IPS-18c (cell line): Measurements from ENCODE around the gene MYCL.
"Not testable (repeated sequence)": the region's sequence is repeated elsewhere in the genome, so short reads cannot be mapped to it uniquely, and the experiment has no call there.

Source experiments
- H3K4me3 ChIP-seq: 2 replicates; pipeline ENCODE4 v1.7.0; 2013; ENCODE audit warnings: low read depth, mild to moderate bottlenecking, low read length, moderate library complexity; ENCODE audit not compliant: insufficient read depth
- H3K9me3 ChIP-seq: one replicate; pipeline ENCODE4 v1.6.1; 2013; ENCODE audit warnings: mild to moderate bottlenecking, low read length, moderate library complexity; ENCODE audit not compliant: control insufficient read depth, insufficient read depth

MYCL gene

DNA sequence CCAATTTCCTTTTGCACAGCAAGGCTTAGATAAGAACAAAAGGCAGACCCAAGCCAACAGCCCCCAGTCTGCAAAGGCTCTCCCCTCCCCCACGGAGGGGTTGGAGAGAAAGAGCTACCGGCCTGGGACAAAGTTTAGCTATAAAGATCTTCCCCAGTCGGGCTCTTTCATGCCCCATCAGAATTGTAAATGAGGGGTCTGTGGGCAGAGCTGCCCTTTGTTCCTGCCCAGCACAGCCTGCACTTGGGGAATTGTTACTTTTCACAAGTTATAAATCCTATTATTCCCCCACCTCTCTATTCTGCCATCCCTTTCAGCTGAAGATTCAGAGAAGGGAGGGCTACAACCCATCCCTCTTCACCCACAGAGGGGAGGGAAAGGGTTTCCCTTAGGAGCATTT lies 3.5 kb downstream of the MYCL start:
- Histone ChIP-seq H3K9me3 (no peaks in the 10 kb centered on the region), H3K4me3 (peak overlapping the region; percentile 15; the same call in 1 of the 2 replicates)

DNA sequence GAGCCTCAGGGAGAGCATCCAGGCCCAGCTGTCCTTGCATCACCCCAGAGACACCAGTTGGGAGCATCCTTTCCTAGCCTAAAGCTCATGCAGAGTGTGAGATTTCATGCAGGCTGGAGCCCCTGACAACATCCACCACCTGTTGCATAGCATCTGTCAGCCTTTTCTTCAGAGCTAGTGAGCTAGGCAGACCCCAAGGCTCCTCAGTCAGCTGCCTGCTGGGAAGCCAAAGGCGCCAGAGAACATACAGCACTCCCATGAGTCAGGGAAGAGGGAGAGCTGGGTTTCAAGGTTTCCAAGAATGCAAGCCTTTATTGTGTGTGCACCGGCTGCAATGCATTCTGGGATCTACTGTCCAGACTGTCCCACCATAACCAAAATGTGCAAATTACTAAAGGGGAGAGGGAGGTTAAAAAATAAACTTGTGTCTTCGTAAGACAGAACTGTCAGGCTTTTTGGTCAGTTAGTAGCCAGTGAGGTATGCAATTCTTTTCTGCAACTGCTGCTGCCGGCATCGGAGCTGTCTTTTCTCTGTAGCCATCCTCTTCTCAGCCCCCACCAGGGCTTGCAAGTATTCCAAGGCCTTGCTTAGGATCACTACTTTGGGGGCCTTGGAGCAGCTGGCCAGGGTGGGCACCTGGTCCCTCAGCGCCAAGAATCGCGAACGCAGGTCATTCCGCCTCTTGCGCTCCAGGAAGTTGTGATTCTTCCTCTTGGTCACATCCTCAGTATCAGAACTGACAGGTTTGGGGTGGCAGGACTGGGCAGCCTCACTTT lies 4.6 kb downstream of the MYCL start:
- no peaks in the 10 kb centered on the region for H3K9me3 ChIP-seq
- H3K4me3 ChIP-seq: no peak overlapping the region

DNA sequence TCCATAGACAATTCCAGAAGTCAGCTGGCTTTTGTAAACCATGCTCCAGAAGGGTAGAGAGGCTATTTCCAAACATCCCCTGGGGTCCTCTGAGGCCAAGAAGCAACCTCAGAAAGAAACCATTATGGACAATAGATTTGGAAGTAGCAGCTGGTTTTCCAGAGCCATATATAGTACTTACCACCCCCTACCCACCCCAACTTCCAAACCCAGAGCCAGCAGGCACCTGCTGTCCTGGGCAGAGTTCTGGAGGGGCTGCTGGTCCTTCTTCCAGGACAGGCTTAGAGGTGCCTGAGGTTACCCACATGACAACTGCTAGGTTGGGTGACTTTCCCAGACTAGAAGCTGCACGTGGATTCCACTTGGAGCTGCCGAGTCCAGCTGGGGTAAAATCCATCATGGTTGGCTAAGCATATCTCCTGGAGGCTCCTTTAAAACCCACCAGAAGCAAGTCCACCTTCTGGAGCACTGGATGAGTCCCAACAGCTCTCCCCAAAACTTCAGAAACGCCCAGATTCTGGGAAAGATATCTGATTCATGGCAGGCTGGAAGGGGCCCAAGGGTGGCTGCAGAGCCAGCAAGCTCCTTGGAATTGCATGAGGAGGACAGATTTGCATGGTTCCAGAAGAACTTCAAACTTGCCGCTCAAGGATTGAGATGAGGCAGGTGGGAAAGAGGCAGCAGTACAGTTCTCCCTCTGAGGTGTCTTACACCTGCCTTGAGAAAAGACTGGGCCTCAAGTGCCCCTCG lies 5.8 kb downstream of the MYCL start:
- no peaks in the 10 kb centered on the region for H3K9me3 ChIP-seq
- H3K4me3 ChIP-seq: no peak overlapping the region

DNA sequence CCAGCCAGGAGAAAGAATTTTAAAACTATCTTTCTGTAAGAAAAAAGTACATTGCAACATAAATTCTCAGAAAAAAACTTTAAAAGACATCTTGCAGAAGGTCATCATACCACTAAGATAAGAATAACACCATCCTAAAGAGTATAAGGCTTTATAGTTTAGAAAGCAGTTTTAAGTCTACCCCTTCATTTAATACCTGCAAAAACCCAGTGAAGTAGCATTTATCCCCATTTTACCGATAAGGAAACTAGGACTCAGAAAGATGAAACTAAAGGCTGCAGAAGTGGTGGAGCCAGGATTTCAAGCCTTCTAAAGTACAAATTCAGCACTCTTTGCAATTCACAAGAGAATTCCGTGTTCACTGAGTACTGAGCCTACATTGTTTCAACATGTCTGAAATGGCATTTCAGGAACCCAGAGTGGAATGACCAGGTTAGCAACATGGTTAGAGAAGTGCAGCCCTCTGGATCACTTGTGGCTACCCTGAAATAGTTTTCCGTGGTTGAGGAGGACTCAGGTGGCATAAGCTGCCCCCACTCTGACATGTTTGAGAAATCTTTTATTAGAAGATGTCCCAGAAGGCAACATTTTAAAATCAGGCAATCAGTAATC lies 6.7 kb downstream of the MYCL start:
- H3K9me3 ChIP-seq: no peaks in the 10 kb centered on the region
- H3K4me3 ChIP-seq: no peak overlapping the region

DNA sequence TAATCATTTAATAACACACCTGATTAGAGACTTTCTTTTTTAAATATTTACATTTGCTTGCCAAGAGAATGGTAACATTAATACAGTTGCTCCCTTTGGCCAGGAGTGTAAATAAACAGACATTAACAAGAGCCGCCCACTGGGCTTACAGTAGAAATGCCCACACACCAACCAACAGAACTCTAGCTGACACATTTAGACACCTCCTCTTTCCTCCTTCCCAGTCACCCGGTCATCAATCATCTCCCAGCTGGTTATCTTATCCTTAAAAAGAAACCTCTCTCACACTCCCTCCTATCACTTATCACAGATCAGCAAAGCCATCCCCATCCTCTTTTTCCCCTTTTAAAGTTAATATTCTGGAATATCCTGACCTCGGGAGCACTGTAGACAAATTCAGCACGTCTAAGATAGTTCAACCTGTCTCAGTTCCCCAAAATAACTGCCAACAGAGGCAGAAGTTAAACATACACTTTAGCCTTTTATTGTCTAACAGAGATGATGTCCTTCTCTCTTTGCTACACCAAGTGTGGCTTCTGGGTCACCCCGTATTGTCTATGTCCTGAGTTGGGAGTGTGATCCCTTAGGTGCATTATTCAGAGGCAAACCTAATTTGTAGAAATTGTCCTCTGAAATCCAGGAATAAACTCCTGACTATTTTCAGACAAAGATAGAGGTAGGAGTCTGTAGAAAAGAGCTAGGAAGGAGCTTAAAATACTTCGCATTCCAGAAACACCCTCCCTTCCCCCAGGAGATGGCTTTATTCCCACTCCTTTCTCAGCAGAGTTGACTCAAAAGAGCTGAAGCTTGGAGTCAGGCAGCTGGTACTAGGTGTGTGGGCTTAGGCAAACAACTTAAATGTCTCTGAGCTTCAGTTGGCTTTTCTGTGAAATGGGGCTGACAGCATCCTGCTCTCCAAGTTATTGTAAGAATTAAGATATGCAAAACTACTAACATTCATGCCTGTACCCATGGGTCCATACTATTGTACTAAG lies 8.8 kb downstream of the MYCL start:
- H3K9me3 ChIP-seq: no peaks in the 10 kb centered on the region
- H3K4me3 ChIP-seq: no peak overlapping the region

DNA sequence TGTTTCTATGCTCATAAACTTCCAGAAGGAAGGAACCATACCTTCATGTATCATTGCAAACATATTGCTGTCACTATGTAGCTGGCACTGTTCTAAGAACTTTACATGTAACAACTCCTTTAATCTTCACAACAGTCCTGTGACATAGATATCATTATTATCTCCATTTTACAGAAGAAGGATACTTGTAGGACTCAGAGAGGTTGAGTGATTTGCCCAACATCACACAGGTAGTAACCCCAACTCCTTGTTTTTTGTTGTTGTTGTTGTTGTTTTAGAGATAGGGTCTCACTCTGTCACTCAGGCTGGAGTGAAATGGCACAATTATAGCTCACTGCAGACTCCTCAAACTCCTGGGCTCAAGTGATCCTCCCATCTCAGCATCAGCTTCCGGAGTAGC lies 10.8 kb downstream of the MYCL start:
- H3K4me3 ChIP-seq: no peak overlapping the region

DNA sequence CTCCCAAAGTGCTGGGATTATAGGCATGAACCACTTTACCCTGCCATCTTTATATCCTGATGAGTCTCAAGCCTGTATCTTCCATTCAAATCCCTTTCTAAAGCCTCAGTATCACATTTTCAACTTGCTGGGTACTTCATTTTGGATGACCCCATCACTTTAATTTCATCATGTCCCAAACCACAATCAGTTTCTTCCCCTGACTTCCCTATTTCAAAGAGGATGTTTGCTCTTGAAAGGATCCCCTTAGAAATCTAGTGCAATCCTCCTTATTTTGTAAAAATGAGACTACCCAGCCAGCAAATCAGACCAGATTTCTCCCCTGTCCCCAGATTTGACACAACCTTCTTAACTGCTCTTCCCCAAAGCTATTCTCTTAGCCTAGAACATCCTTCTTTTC lies 11.4 kb downstream of the MYCL start:
- H3K9me3 ChIP-seq: no peaks in the 10 kb centered on the region
- H3K4me3 ChIP-seq: no peak overlapping the region

More for the DNA sequence above, 10.8 kb downstream of the MYCL start:
- H3K9me3 ChIP-seq: no peaks in the 10 kb centered on the region

DNA sequence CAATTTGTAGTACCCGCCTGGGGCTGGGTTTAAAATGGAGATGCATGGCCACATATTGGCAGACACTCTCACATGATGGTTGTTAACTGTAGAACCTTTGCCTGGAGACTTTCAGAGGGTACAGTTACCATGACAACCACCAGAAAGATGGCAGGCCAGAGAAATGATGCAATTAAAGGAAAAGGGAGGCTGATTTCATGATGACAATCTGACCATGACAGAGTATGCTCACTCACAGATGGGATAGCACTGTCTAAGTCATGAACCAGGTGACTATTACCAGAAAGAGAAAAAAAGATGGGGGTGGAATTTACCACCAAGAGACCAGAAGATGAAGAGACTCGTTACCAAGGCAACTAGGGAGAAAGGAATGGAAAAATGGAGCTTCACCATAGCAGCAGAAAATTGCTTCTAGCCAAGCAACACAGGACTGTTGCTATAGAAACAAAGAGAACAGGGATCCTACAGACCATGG lies 14.9 kb downstream of the MYCL start:
- H3K4me3 ChIP-seq: no peak overlapping the region
- no peaks in the 10 kb centered on the region for H3K9me3 ChIP-seq

DNA sequence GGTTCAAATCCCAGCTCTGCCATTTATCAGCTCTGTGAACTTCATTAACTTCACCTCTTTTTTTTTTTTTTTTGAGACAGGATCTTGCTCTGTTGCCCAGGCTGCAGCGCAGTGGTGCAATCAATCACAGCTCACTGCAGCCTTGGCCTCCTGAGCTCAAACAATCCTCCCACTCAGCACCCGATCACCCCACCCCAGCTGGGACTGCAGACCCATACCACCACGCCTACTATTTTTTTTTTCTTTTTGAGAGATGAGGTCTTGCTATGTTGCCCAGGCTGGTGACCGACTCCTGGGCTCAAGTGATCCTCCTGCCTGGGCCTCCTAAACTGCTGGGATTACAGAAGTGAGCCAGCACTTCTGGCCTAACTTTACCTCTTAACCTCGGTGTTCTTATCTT lies 16.2 kb downstream of the MYCL start:
- H3K4me3 ChIP-seq: no peak overlapping the region
- H3K9me3 ChIP-seq: no peaks in the 10 kb centered on the region

DNA sequence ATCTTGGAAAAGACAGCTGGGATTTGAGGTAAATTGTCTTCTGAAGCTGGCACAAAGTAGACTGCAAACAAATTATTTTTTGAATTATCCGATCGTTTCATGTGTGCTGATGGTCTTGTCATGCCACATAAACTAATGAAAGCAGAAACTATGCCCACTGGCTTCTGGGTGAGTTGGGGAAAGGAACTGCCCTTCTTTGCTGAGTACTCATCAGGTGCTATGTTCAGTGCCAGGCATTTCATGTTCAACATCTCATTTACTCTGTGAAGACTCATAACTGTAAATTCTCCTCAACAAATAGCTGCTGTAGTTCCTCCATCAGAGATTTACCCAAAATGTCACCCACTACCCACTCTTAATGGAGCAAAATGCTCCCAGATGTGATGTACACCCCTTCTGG lies 19.6 kb downstream of the MYCL start:
- Histone ChIP-seq H3K9me3 (no peaks in the 10 kb centered on the region), H3K4me3 (peak overlapping the region; percentile 91)

DNA sequence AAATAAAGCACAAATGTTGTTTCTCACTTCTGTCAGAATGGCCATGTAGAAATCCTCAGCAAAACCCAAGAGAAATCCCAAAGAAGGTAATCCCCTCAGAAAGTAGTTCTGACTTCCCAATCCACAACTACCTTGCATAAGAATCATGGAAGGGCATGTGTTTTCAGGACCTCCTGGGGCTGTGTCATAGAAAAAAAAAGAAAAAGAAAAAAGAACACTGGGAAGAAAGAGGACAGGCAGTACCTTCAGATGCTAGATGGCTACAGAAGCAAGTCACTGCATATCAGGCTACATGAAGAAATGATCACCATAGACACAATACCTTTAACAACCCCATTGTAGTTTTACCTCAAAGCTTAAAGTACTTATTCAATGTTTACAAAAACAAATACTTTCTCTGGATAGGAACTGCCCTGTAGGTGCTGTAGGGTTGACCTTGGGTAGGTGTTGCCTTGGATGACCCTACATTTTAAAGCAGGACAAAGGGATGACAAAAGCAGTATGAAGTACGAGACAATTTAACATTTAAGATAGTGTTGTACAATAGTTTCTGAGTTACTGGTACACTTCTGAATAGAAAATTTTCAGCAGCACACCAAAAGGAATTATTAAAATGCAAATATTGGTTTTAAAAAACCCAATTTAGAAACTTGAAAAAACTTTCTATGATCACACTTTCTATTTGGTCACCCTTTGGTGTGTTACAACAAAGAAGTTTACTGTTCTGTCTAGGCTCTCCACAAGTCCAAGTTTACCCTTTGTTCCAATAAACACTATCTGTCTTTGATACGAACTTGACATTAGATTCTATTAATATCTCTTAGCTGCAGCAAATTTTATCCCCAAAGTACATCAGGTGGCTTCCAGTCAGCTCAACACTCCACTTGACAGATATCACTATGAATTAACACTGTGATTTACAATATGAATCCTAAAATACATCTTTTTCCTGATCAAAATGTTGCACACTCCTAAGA lies 23.4 kb downstream of the MYCL start:
- no peaks in the 10 kb centered on the region for H3K9me3 ChIP-seq
- no peak overlapping the region for H3K4me3 ChIP-seq

DNA sequence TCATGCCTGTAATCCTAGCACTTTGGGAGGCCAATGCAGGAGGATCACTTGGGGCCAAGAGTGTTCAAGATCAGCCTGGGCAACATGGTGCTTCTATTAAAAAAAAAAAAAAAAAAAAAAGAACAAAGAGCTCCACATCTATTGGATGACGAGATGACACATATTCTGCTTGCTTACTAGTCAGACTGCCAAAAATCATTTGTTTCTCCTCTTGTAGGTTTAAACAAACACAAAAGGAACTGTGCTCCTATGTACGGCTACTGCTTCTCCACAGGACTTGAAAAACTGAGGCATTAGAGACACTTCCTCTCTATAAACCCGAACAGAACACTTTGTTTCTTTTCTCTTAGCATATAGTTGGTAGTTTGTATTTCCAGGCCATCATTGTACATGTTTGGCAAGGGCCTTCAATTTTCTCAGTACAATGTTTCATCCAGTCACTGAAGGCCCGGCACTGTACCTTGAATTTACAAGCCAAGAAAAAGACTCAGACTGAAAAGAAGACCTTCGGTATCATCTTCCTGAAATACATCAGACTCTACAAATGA lies 24.4 kb downstream of the MYCL start:
- no peak overlapping the region for H3K4me3 ChIP-seq

DNA sequence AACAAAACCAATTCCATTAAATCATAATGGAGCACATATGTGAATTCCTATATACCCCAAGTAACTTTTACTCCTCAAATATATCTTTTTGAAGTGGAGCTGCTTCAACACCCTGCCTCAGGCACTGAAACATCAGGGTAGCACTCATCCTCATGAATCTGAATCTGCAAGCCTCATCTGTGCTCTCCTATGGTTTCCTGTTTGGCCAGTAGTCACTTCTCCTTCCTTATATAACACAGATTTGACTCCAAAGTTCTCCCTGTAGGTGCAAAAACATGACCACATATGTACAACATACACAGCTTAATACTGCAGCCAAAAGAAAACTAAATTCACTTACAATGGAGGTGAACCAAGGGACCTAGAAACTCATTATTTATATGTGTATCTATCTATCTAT lies 25.6 kb downstream of the MYCL start:
- no peak overlapping the region for H3K4me3 ChIP-seq
- peaks cover under 1% of the 10 kb centered on the region for H3K9me3 ChIP-seq

More for the DNA sequence above, 24.4 kb downstream of the MYCL start:
- H3K9me3 ChIP-seq: no peaks in the 10 kb centered on the region

DNA sequence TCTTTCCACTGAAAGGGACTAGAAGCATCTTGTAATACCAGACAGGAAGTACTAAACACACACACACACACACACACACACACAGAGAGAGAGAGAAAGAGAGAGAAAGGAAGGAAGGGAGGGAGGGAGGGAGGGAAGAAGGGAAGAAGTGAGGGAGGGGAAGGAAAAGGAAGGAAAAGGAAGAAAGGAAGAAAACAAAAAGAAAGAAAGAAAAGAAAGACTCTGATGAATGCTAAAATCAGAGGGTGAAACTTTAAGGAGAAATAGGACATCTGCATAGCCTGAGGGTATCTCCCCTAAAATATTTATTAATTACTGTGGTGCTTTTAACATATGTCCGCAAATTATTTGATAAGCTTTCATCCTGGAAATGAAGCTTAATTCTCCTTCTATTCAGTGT lies 29.0 kb downstream of the MYCL start:
- Histone ChIP-seq H3K4me3 (no peak overlapping the region), H3K9me3 (peaks cover 3% of the 10 kb centered on the region)

DNA sequence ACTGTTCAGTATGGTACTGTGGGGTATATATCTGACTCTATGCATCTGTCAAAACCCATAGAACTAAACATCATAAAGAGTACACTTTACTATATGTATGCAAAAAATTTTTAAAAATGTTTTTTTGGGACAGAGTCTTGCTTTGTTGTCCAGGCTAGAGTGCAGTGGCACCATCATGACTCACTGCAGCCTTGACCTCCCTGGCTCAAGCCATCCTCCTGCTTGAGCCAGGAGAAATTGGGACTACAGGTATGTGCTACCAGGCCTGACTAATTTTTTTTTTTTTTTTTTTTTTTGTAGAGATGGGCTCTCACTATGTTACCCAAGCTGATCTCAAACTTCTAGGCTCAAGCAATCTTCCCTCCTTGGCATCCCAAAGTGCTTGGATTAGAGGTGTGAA lies 29.9 kb downstream of the MYCL start:
- Histone ChIP-seq H3K4me3 (no peak overlapping the region), H3K9me3 (peaks cover 3% of the 10 kb centered on the region)

DNA sequence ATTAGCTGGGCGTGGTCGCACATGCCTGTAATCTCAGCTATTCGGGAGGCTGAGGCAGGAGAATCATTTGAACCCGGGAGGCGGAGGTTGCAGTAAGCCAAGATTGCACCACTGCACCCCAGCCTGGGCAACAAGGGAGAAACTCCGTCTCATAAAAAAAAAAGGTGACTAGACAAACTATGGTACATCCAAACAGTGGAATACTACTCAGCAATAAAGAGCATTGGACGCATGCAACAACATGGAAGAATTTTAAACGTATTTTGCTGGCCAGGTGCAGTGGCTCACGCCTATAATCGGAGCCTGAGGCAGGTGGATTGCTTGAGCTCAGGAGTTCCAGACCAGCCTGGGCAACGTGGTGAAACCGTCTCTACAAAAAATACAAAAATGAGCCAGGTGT lies 30.7 kb downstream of the MYCL start:
- not testable (repeated sequence) for H3K4me3 ChIP-seq, H3K9me3 ChIP-seq
